Middle frontal gyrus (tissue), 1 donor: ENCODE results near the gene OR8G5.

ENCODE experiments used
- DNase-seq: peaks from one replicate; pipeline ENCODE4 v3.0.0-alpha.2; 2015; ENCODE audit warnings: low spot score; ENCODE audit errors: extremely low spot score

Gene OR8G5

GRCh38 chr11:124285610-124286344 is 29.6 kb downstream of the OR8G5 start:
- no peak for DNase-seq

- DNase-seq: no peak
These were observed 38.5 kb downstream of the OR8G5 start for GRCh38 chr11:124294687-124295086.

- DNase-seq: no peak
These were observed 39.8 kb downstream of the OR8G5 start for GRCh38 chr11:124296016-124296415.

GRCh38 chr11:124297921-124298320 is 41.7 kb downstream of the OR8G5 start:
- no peak for DNase-seq

GRCh38 chr11:124301548-124301947 is 45.4 kb downstream of the OR8G5 start:
- no peak for DNase-seq

- DNase-seq: no peak
These were observed 46.4 kb downstream of the OR8G5 start for GRCh38 chr11:124302347-124303125.

- DNase-seq: no peak
These were observed 50.9 kb downstream of the OR8G5 start for GRCh38 chr11:124307093-124307492.

- DNase-seq: no peak
These were observed 54.5 kb downstream of the OR8G5 start for GRCh38 chr11:124310721-124311120.

- no peak for DNase-seq
These were observed 55.1 kb downstream of the OR8G5 start for GRCh38 chr11:124311269-124311668.

- no peak for DNase-seq
These were observed 55.5 kb downstream of the OR8G5 start for GRCh38 chr11:124311670-124312069.

- DNase-seq: no peak
These were observed 57.0 kb downstream of the OR8G5 start for GRCh38 chr11:124313131-124313530.

- no peak for DNase-seq
These were observed 57.7 kb downstream of the OR8G5 start, which contains the start of gene OR8D1 for GRCh38 chr11:124313849-124314248. OR8D1 (minus strand) TSS chr11:124313949; CDS start chr11:124310766, 3,183 bp downstream.

- no peak for DNase-seq
These were observed 58.9 kb downstream of the OR8G5 start for GRCh38 chr11:124315052-124315451.
